H9 (cell line): ENCODE data around the gene CAPN9. TPM values are rescaled to one million over a fixed set of nuclear protein-coding genes. Genes with fewer than 3 reads are reported as not detected.

Experiments used
- DNase-seq: peaks from one replicate; pipeline ENCODE4 v3.0.0-alpha.2; 2017
- H2AFZ ChIP-seq: one replicate; pipeline ENCODE4 v1.6.1; 2013; ENCODE audit warnings: mild to moderate bottlenecking, low read length, control low read depth, moderate library complexity
- H2AK5ac ChIP-seq: 2 replicates; pipeline ENCODE4 v1.6.1; 2013; ENCODE audit warnings: low read length, control low read depth, mixed read lengths; ENCODE audit not compliant: insufficient read length
- H2BK120ac ChIP-seq: one replicate; pipeline ENCODE4 v1.6.1; 2013; ENCODE audit warnings: low read depth, mild to moderate bottlenecking, low read length, control low read depth, inconsistent platforms; ENCODE audit not compliant: poor library complexity, severe bottlenecking
- H2BK12ac ChIP-seq: 2 replicates; pipeline ENCODE4 v1.6.1; 2013; ENCODE audit warnings: low read length, control low read depth, mixed read lengths, low read depth; ENCODE audit not compliant: insufficient read length
- H2BK15ac ChIP-seq: 2 replicates; pipeline ENCODE4 v1.6.1; 2013; ENCODE audit warnings: low read depth, low read length, control low read depth
- H2BK20ac ChIP-seq: one replicate; pipeline ENCODE4 v1.6.1; 2013; ENCODE audit warnings: low read depth, mild to moderate bottlenecking, low read length, control low read depth, inconsistent platforms; ENCODE audit not compliant: poor library complexity, severe bottlenecking
- H2BK5ac ChIP-seq: 2 replicates; pipeline ENCODE4 v1.6.1; 2013; ENCODE audit warnings: low read length, control low read depth, mixed read lengths; ENCODE audit not compliant: insufficient read length
- H3K14ac ChIP-seq: 2 replicates; pipeline ENCODE4 v1.6.1; 2013; ENCODE audit warnings: low read length, control low read depth; ENCODE audit not compliant: insufficient read depth
- H3K18ac ChIP-seq: 2 replicates; pipeline ENCODE4 v1.6.1; 2013; ENCODE audit warnings: low read depth, mild to moderate bottlenecking, mixed read lengths, low read length, control low read depth; ENCODE audit not compliant: insufficient read length
- H3K23ac ChIP-seq: 2 replicates; pipeline ENCODE4 v1.6.1; 2013; ENCODE audit warnings: low read length, control low read depth, mixed read lengths, low read depth; ENCODE audit not compliant: insufficient read length
- H3K23me2 ChIP-seq: 2 replicates; pipeline ENCODE4 v1.6.1; 2013; ENCODE audit warnings: low read depth, mild to moderate bottlenecking, mixed read lengths, low read length, control low read depth; ENCODE audit not compliant: insufficient read length, poor library complexity, severe bottlenecking
- H3K27ac ChIP-seq: 2 replicates; pipeline ENCODE4 v1.5.1; 2013; ENCODE audit warnings: low read length, control low read depth, mixed read lengths, low read depth; ENCODE audit not compliant: insufficient read length
- H3K27me3 ChIP-seq: 2 replicates; pipeline ENCODE4 v1.6.1; 2013; ENCODE audit warnings: low read length, control low read depth, inconsistent platforms; ENCODE audit not compliant: insufficient read depth
- H3K4ac ChIP-seq: 2 replicates; pipeline ENCODE4 v1.6.1; 2013; ENCODE audit warnings: low read depth, mild to moderate bottlenecking, control low read depth, inconsistent platforms, low read length, moderate library complexity
- H3K4me1 ChIP-seq: 2 replicates; pipeline ENCODE4 v1.6.1; 2013; ENCODE audit warnings: low read length, control low read depth, inconsistent platforms; ENCODE audit not compliant: insufficient read depth
- H3K4me2 ChIP-seq: 2 replicates; pipeline ENCODE4 v1.6.1; 2013; ENCODE audit warnings: low read length, control low read depth, mixed read lengths; ENCODE audit not compliant: insufficient read length, insufficient read depth
- H3K56ac ChIP-seq: 2 replicates; pipeline ENCODE4 v1.6.1; 2013; ENCODE audit warnings: low read depth, mild to moderate bottlenecking, mixed read lengths, low read length, control low read depth; ENCODE audit not compliant: insufficient read length
- H3K79me1 ChIP-seq: 2 replicates; pipeline ENCODE4 v1.6.1; 2013; ENCODE audit warnings: low read depth, mild to moderate bottlenecking, moderate library complexity, low read length, control low read depth, inconsistent platforms; ENCODE audit not compliant: insufficient read depth, poor library complexity, severe bottlenecking
- H3K79me2 ChIP-seq: 2 replicates; pipeline ENCODE4 v1.6.1; 2013; ENCODE audit warnings: low read length, control low read depth, inconsistent platforms; ENCODE audit not compliant: insufficient read depth
- H3K9ac ChIP-seq: 2 replicates; pipeline ENCODE4 v1.6.1; 2013; ENCODE audit warnings: low read length, control low read depth, mixed read lengths; ENCODE audit not compliant: insufficient read length; ENCODE audit errors: extremely low read depth
- H3K9me3 ChIP-seq: one replicate; pipeline ENCODE4 v1.6.1; 2013; ENCODE audit warnings: low read depth, low read length, inconsistent platforms; ENCODE audit not compliant: control insufficient read depth
- H3T11ph ChIP-seq: one replicate; pipeline ENCODE4 v1.6.1; 2013; ENCODE audit warnings: mild to moderate bottlenecking, low read length, control low read depth, inconsistent platforms
- H4K20me1 ChIP-seq: one replicate; pipeline ENCODE4 v1.6.1; 2013; ENCODE audit not compliant: control insufficient read depth, insufficient read length, insufficient read depth
- H4K5ac ChIP-seq: 2 replicates; pipeline ENCODE4 v1.6.1; 2013; ENCODE audit warnings: low read depth, mild to moderate bottlenecking, mixed read lengths, low read length, control low read depth; ENCODE audit not compliant: insufficient read length
- H4K8ac ChIP-seq: replicated peaks from 2 replicates; pipeline ENCODE4 v1.6.1; 2013; ENCODE audit warnings: low read length, control low read depth, mixed read lengths, low read depth; ENCODE audit not compliant: insufficient read length
- H4K91ac ChIP-seq: 2 replicates; pipeline ENCODE4 v1.6.1; 2013; ENCODE audit warnings: low read depth, mild to moderate bottlenecking, moderate library complexity, mixed read lengths, low read length, control low read depth; ENCODE audit not compliant: insufficient read length
- H3K27ac Mint-ChIP-seq, 3 experiments: 2 replicates in 2 of 3; 3 replicates in 1 of 3; pipeline ENCODE4 v1.8.0; 2020 to 2021; ENCODE audit warnings: mixed read lengths in 3 of 3, mild to moderate bottlenecking in 1 of 3, moderate library complexity in 1 of 3
- H3K27me3 Mint-ChIP-seq: 2 replicates; pipeline ENCODE4 v1.8.0; 2021; ENCODE audit warnings: low read depth, mild to moderate bottlenecking, moderate library complexity, mixed read lengths
- H3K36me3 Mint-ChIP-seq, 3 experiments: 2 replicates in 2 of 3; 3 replicates in 1 of 3; pipeline ENCODE4 v1.8.0; 2020 to 2021; ENCODE audit warnings: low read depth in 3 of 3, mixed read lengths in 3 of 3; ENCODE audit not compliant: insufficient read depth in 1 of 3
- H3K4me1 Mint-ChIP-seq, 2 experiments: 2 replicates each; pipeline ENCODE4 v1.8.0; 2020; ENCODE audit warnings: mixed read lengths in 2 of 2
- H3K4me3 Mint-ChIP-seq, 2 experiments: 2 replicates in 1 of 2; 3 replicates in 1 of 2; pipeline ENCODE4 v1.8.0; 2020 to 2021; ENCODE audit warnings: mild to moderate bottlenecking in 2 of 2, mixed read lengths in 2 of 2, moderate library complexity in 1 of 2
- H3K9me3 Mint-ChIP-seq, 2 experiments: 2 replicates in 1 of 2; 3 replicates in 1 of 2; pipeline ENCODE4 v1.8.0; 2020; ENCODE audit warnings: mild to moderate bottlenecking in 2 of 2, mixed read lengths in 2 of 2, moderate library complexity in 1 of 2
- CTCF ChIP-seq: fragments of 200-600 bp; sonication (generic); conservative IDR thresholded peaks from 3 replicates; pipeline ENCODE4 v1.8.0; 2021; ENCODE audit warnings: antibody characterized with exemption, mild to moderate bottlenecking
- WGBS: extraction: QIAGEN DNeasy Blood & Tissue Kit; methylation state at CpG from one replicate; pipeline ENCODE4 v1.1.7; 2013; ENCODE audit warnings: missing lambda C conversion rate, low lambda C conversion rate, mixed read lengths; ENCODE audit not compliant: insufficient read length; ENCODE audit errors: extremely low coverage; 5-methylcytosine and 5-hydroxymethylcytosine counted together
- total RNA-seq: library from RNA; stranded (reverse); gene quantifications from 2 replicates; pipeline ENCODE4 v1.2.1, GENCODE V29; 2021

CAPN9 gene
- total RNA-seq, 1 experiment from 2014 or later, result 0.22 TPM

DNA sequence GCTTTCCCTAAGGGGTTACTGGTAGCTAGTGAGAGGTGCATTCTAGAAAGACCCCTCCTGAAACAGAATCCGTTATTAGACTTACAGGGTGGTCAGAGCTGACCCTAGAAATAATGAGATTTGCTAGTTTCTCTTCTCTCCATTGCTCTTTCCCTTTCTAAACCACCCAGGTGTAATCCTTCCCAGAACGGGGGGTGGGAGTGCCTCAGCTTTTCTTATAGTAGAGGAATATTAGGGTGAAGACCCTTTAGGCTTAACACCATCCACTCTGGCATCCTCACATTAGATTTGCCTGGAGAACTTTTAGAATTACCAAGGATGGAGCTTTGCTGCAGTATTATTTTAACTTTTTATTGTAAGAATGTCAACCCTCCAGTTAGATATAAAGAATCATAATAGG lies 49.4 kb downstream of the CAPN9 start:
- no peak overlapping the region for H2BK5ac ChIP-seq
- H2BK120ac ChIP-seq, result no peak overlapping the region
- WGBS, result no CpG with 5 or more reads among the region's 2 CpGs
- no peaks in the 10 kb centered on the region; the same call in 1 of the 2 replicates for H3K27me3 ChIP-seq
- H3K9ac ChIP-seq, result no peak overlapping the region
- H3K4ac ChIP-seq, result no peak overlapping the region
- H4K91ac ChIP-seq, result no peak overlapping the region
- no peaks in the 10 kb centered on the region for H3K9me3 ChIP-seq
- H3K4me3 Mint-ChIP-seq, result no peak overlapping the region
- H4K8ac ChIP-seq, result no peak overlapping the region
- H3K56ac ChIP-seq, result no peak overlapping the region
- no peak overlapping the region for H2BK12ac ChIP-seq
- no peak overlapping the region for H3T11ph ChIP-seq
- no peak overlapping the region for H4K5ac ChIP-seq
- H3K27me3 Mint-ChIP-seq, result peaks cover 53% of the 10 kb centered on the region
- H3K23me2 ChIP-seq, result no peaks in the 10 kb centered on the region
- no peaks in the 10 kb centered on the region for H3K79me1 ChIP-seq
- H3K9me3 Mint-ChIP-seq, result no peaks in the 10 kb centered on the region
- H3K79me2 ChIP-seq, result no peaks in the 10 kb centered on the region
- H3K27ac Mint-ChIP-seq, result no peak overlapping the region; a peak in 1 of 7 replicates
- H2BK20ac ChIP-seq, result no peak overlapping the region
- TF ChIP-seq CTCF, result no peak
- no peak overlapping the region for H2BK15ac ChIP-seq
- no peak overlapping the region for H3K23ac ChIP-seq
- no peaks in the 10 kb centered on the region for H3K4me1 ChIP-seq
- H3K4me1 Mint-ChIP-seq, result peaks cover 0 to 2% of the 10 kb centered on the region in 2 experiments; a peak in 2 of 4 replicates
- H2AK5ac ChIP-seq, result no peak overlapping the region
- H4K20me1 ChIP-seq, result no peaks in the 10 kb centered on the region
- H3K27ac ChIP-seq, result no peak overlapping the region
- no peak overlapping the region for H3K18ac ChIP-seq
- no peak overlapping the region for H3K4me2 ChIP-seq
- no peak overlapping the region for H2AFZ ChIP-seq
- H3K14ac ChIP-seq, result no peak overlapping the region
- H3K36me3 Mint-ChIP-seq, result no peaks in the 10 kb centered on the region
- DNase-seq, result no peak
